KMS-11 (cell line): ENCODE results near the gene OR5AK2.
"Not testable (repeated sequence)": the region's sequence is repeated elsewhere in the genome, so short reads cannot be mapped to it uniquely, and the experiment has no call there.

Experiments
- H2AFZ ChIP-seq: fragments of 200-600 bp; sonication (generic); 2 replicates; pipeline ENCODE4 v1.6.1; 2016; ENCODE audit warnings: antibody characterized with exemption, mixed run types, low read depth
- H3K27ac ChIP-seq: fragments of 200-600 bp; sonication (generic); 2 replicates; pipeline ENCODE4 v1.6.1; 2016; ENCODE audit warnings: mild to moderate bottlenecking, mixed run types
- H3K27me3 ChIP-seq: fragments of 200-600 bp; sonication (generic); 2 replicates; pipeline ENCODE4 v1.6.1; 2017; ENCODE audit warnings: mild to moderate bottlenecking, low read depth, mixed run types, moderate library complexity; ENCODE audit not compliant: insufficient read depth
- H3K36me3 ChIP-seq: fragments of 200-600 bp; sonication (generic); 2 replicates; pipeline ENCODE4 v1.6.1; 2017; ENCODE audit warnings: mild to moderate bottlenecking, mixed run types; ENCODE audit not compliant: insufficient read depth
- H3K4me1 ChIP-seq: fragments of 200-600 bp; sonication (generic); 2 replicates; pipeline ENCODE4 v1.6.1; 2016; ENCODE audit warnings: mild to moderate bottlenecking, low read depth, mixed run types; ENCODE audit not compliant: poor library complexity, severe bottlenecking
- H3K4me2 ChIP-seq: fragments of 200-600 bp; sonication (generic); 2 replicates; pipeline ENCODE4 v1.7.0; 2016; ENCODE audit warnings: mild to moderate bottlenecking, mixed run types
- H3K4me3 ChIP-seq: fragments of 200-600 bp; sonication (generic); IDR thresholded peaks from 2 replicates; pipeline ENCODE4 v1.6.1; 2017; ENCODE audit warnings: low read depth, low read length, mixed read lengths; ENCODE audit not compliant: insufficient read depth
- H3K79me2 ChIP-seq: fragments of 200-600 bp; sonication (generic); 2 replicates; pipeline ENCODE4 v1.6.1; 2016; ENCODE audit warnings: low read depth, mixed run types; ENCODE audit not compliant: insufficient read depth
- H3K9ac ChIP-seq: fragments of 200-600 bp; sonication (generic); 2 replicates; pipeline ENCODE4 v1.6.1; 2016; ENCODE audit warnings: mild to moderate bottlenecking, mixed run types
- H4K20me1 ChIP-seq: fragments of 200-600 bp; sonication (generic); 2 replicates; pipeline ENCODE4 v1.6.1; 2016; ENCODE audit warnings: mild to moderate bottlenecking, mixed run types; ENCODE audit not compliant: insufficient read depth
- CTCF ChIP-seq: fragments of 200-600 bp; sonication (generic); conservative IDR thresholded peaks from 2 replicates; pipeline ENCODE4 v1.6.1; 2017; ENCODE audit warnings: low read depth, mild to moderate bottlenecking, antibody characterized with exemption, low read length, moderate library complexity, mixed read lengths

OR5AK2 gene

GRCh38 chr11:56988614-56989013 is at the start of gene OR5AK2:
Gene OR5AK2 (plus strand): TSS chr11:56988914. CDS start chr11:56988914, 0 bp downstream.
- H3K27ac ChIP-seq = no peak within 1 kb of the TSS
- H3K4me1 ChIP-seq = no peaks in the 10 kb centered on the region
- no peak within 1 kb of the TSS for H3K4me3 ChIP-seq
- H3K36me3 ChIP-seq = no peaks in the 10 kb centered on the region
- TF ChIP-seq CTCF = no peak
- no peaks in the 10 kb centered on the region for H3K27me3 ChIP-seq
- no peak within 1 kb of the TSS for H3K9ac ChIP-seq
- no peak within 1 kb of the TSS for H3K4me2 ChIP-seq
- no peaks in the 10 kb centered on the region for H3K79me2 ChIP-seq
- no peaks in the 10 kb centered on the region for H4K20me1 ChIP-seq
- H2AFZ ChIP-seq = no peak within 1 kb of the TSS

- H3K79me2 ChIP-seq, H3K4me3 ChIP-seq, H3K9ac ChIP-seq, H2AFZ ChIP-seq, H3K4me1 ChIP-seq, H3K27ac ChIP-seq, H3K27me3 ChIP-seq, H3K4me2 ChIP-seq, H3K36me3 ChIP-seq, H4K20me1 ChIP-seq: not testable (repeated sequence)
These were observed 43.2 kb upstream of the OR5AK2 start for GRCh38 chr11:56945526-56945925.

GRCh38 chr11:56948991-56949515 is 39.7 kb upstream of the OR5AK2 start:
- no peak overlapping the region for H2AFZ ChIP-seq
- H3K27me3 ChIP-seq = no peaks in the 10 kb centered on the region
- H4K20me1 ChIP-seq = no peaks in the 10 kb centered on the region
- no peaks in the 10 kb centered on the region for H3K4me1 ChIP-seq
- no peak overlapping the region for H3K27ac ChIP-seq
- no peak overlapping the region for H3K9ac ChIP-seq
- H3K4me2 ChIP-seq = no peak overlapping the region
- no peak overlapping the region for H3K4me3 ChIP-seq
- no peak for TF ChIP-seq CTCF
- H3K79me2 ChIP-seq = no peaks in the 10 kb centered on the region
- H3K36me3 ChIP-seq = no peaks in the 10 kb centered on the region

GRCh38 chr11:56950510-56950909 is 38.2 kb upstream of the OR5AK2 start:
- Histone ChIP-seq H3K27me3 (no peaks in the 10 kb centered on the region), H3K9ac (no peak overlapping the region), H3K27ac (no peak overlapping the region), H3K36me3 (no peaks in the 10 kb centered on the region), H3K4me3 (no peak overlapping the region), H3K4me2 (no peak overlapping the region), H2AFZ (no peak overlapping the region), H4K20me1 (no peaks in the 10 kb centered on the region), H3K79me2 (no peaks in the 10 kb centered on the region), H3K4me1 (no peaks in the 10 kb centered on the region)
- no peak for TF ChIP-seq CTCF

- not testable (repeated sequence) for H3K9ac ChIP-seq, H3K36me3 ChIP-seq, H3K4me3 ChIP-seq, H3K27me3 ChIP-seq, H3K4me1 ChIP-seq, H3K27ac ChIP-seq, H3K79me2 ChIP-seq, H2AFZ ChIP-seq, H3K4me2 ChIP-seq, H4K20me1 ChIP-seq
These were observed 34.8 kb upstream of the OR5AK2 start for GRCh38 chr11:56953907-56954306.
